COR-L47 (cell line): ENCODE measurements around the gene NTRK2.
A peak's percentile ranks its signal among the peaks of the same experiment; 100 is the strongest.

ENCODE experiments used
- DNase-seq: peaks from one replicate; lab custom pipeline; 2025; lab: John Stamatoyannopoulos, UW

The NTRK2 gene

GRCh38 chr9:84851935-84852585 is 182.5 kb downstream of the NTRK2 start:
- peak; percentile 89 for DNase-seq

GRCh38 chr9:84852617-84853301 is 183.2 kb downstream of the NTRK2 start:
- DNase-seq: no peak

- DNase-seq: no peak
Observed at GRCh38 chr9:84856181-84856632, 186.7 kb downstream of the NTRK2 start.

GRCh38 chr9:84857211-84857610 is 187.7 kb downstream of the NTRK2 start:
- no peak for DNase-seq

GRCh38 chr9:84858364-84858763 is 188.8 kb downstream of the NTRK2 start:
- DNase-seq: no peak

- no peak for DNase-seq
Observed at GRCh38 chr9:84860249-84861115, 191.0 kb downstream of the NTRK2 start.

- no peak for DNase-seq
Observed at GRCh38 chr9:84861455-84861854, 191.9 kb downstream of the NTRK2 start.

- DNase-seq: no peak
Observed at GRCh38 chr9:84862308-84862707, 192.8 kb downstream of the NTRK2 start.

- no peak for DNase-seq
Observed at GRCh38 chr9:84862810-84863287, 193.3 kb downstream of the NTRK2 start.

GRCh38 chr9:84863372-84863771 is 193.8 kb downstream of the NTRK2 start:
- DNase-seq: no peak

GRCh38 chr9:84866396-84867175 is 197.1 kb downstream of the NTRK2 start:
- no peak for DNase-seq

GRCh38 chr9:84867186-84867585 is 197.7 kb downstream of the NTRK2 start:
- no peak for DNase-seq

GRCh38 chr9:84869091-84869490 is 199.6 kb downstream of the NTRK2 start:
- DNase-seq: no peak

- no peak for DNase-seq
Observed at GRCh38 chr9:84871983-84872382, 202.5 kb downstream of the NTRK2 start.

- DNase-seq: peak; percentile 85
Observed at GRCh38 chr9:84874022-84874421, 204.5 kb downstream of the NTRK2 start.

GRCh38 chr9:84874596-84874995 is 205.1 kb downstream of the NTRK2 start:
- no peak for DNase-seq

GRCh38 chr9:84875193-84875592 is 205.7 kb downstream of the NTRK2 start:
- DNase-seq: no peak

GRCh38 chr9:84879631-84880030 is 210.1 kb downstream of the NTRK2 start:
- DNase-seq: no peak

GRCh38 chr9:84880835-84881234 is 211.3 kb downstream of the NTRK2 start:
- DNase-seq: no peak

- DNase-seq: no peak
Observed at GRCh38 chr9:84886866-84887265, 217.3 kb downstream of the NTRK2 start.

- DNase-seq: no peak
Observed at GRCh38 chr9:84891924-84892323, 222.4 kb downstream of the NTRK2 start.
